HG03139 (cell line): ENCODE data around the gene ULK1.

Experiments used
- ATAC-seq: cut with Tn5 transposase; IDR thresholded peaks from one replicate; pipeline ENCODE4 v1.9.1; 2021; ENCODE audit not compliant: unreplicated experiment

The ULK1 gene

GRCh38 chr12:131962069-131962468 lies 67.6 kb downstream of the ULK1 start:
- no peak for ATAC-seq

GRCh38 chr12:131963381-131963780 lies 69.0 kb downstream of the ULK1 start:
- no peak for ATAC-seq

- ATAC-seq = no peak
Observed at GRCh38 chr12:131965073-131965472, 70.7 kb downstream of the ULK1 start.

GRCh38 chr12:131971226-131971625 lies 76.8 kb downstream of the ULK1 start:
- no peak for ATAC-seq
